A673 (cell line): ENCODE results near the gene ZNF778.

Source experiments
- CTCF ChIP-seq: fragments of 300-800, 200-600 bp; sonication (generic); conservative IDR thresholded peaks from 2 replicates; pipeline ENCODE4 v1.5.1; 2017; ENCODE audit warnings: low read depth, mild to moderate bottlenecking, antibody characterized with exemption, low read length, moderate library complexity, mixed read lengths
- EZH2 ChIP-seq: fragments of 200-600 bp; sonication (generic); IDR thresholded peaks from 2 replicates; pipeline ENCODE4 v1.6.1; 2017; ENCODE audit warnings: borderline replicate concordance, low read depth, mild to moderate bottlenecking, mixed read lengths, antibody characterized with exemption, low read length; ENCODE audit not compliant: poor library complexity, severe bottlenecking

- TF ChIP-seq EZH2 (no peak), CTCF (no peak)
These were observed 17.2 kb upstream of the ZNF778 start, which contains the start of gene SLC22A31 for GRCh38 chr16:89200124-89200849.
